HG02610 (cell line): ENCODE measurements around the gene GULP1.
"Not testable (repeated sequence)": the region's sequence is repeated elsewhere in the genome, so short reads cannot be mapped to it uniquely, and the experiment has no call there.

ENCODE experiments used
- ATAC-seq: cut with Tn5 transposase; IDR thresholded peaks from one replicate; pipeline ENCODE4 v1.9.1; 2021; ENCODE audit warnings: mild to moderate bottlenecking, moderate library complexity; ENCODE audit not compliant: unreplicated experiment

Gene GULP1

GRCh38 chr2:188522517-188522916 is 230.8 kb downstream of the GULP1 start:
- ATAC-seq, result no peak

GRCh38 chr2:188523919-188524318 is 232.2 kb downstream of the GULP1 start:
- ATAC-seq, result no peak

- ATAC-seq, result peak; percentile 76
These were observed 232.9 kb downstream of the GULP1 start for GRCh38 chr2:188524519-188525113.

- no peak for ATAC-seq
These were observed 235.0 kb downstream of the GULP1 start for GRCh38 chr2:188526701-188527100.

- ATAC-seq, result no peak
These were observed 235.5 kb downstream of the GULP1 start for GRCh38 chr2:188527141-188527540.

- ATAC-seq, result no peak
These were observed 235.9 kb downstream of the GULP1 start for GRCh38 chr2:188527581-188527993.

- no peak for ATAC-seq
These were observed 238.0 kb downstream of the GULP1 start for GRCh38 chr2:188529710-188530109.

GRCh38 chr2:188534875-188535274 is 243.2 kb downstream of the GULP1 start:
- ATAC-seq, result no peak

- ATAC-seq, result no peak
These were observed 260.0 kb downstream of the GULP1 start for GRCh38 chr2:188551671-188552070.

- no peak for ATAC-seq
These were observed 265.4 kb downstream of the GULP1 start for GRCh38 chr2:188557081-188557480.

- not testable (repeated sequence) for ATAC-seq
These were observed 267.8 kb downstream of the GULP1 start for GRCh38 chr2:188559455-188559854.

GRCh38 chr2:188561473-188561979 is 269.9 kb downstream of the GULP1 start:
- no peak for ATAC-seq

GRCh38 chr2:188569431-188570165 is 277.9 kb downstream of the GULP1 start:
- no peak for ATAC-seq

- ATAC-seq, result no peak
These were observed 278.7 kb downstream of the GULP1 start for GRCh38 chr2:188570370-188570769.

- no peak for ATAC-seq
These were observed 280.0 kb downstream of the GULP1 start for GRCh38 chr2:188571543-188572303.

GRCh38 chr2:188572592-188572991 is 280.9 kb downstream of the GULP1 start:
- no peak for ATAC-seq

GRCh38 chr2:188573453-188573852 is 281.8 kb downstream of the GULP1 start:
- ATAC-seq, result no peak

- no peak for ATAC-seq
These were observed 284.3 kb downstream of the GULP1 start for GRCh38 chr2:188576006-188576405.

GRCh38 chr2:188576651-188577050 is 285.0 kb downstream of the GULP1 start:
- no peak for ATAC-seq

GRCh38 chr2:188577231-188577630 is 285.6 kb downstream of the GULP1 start:
- no peak for ATAC-seq

GRCh38 chr2:188580738-188581137 is 289.1 kb downstream of the GULP1 start:
- no peak for ATAC-seq

GRCh38 chr2:188582211-188582610 is 290.5 kb downstream of the GULP1 start:
- no peak for ATAC-seq
